HEK293T (cell line): ENCODE data around the gene C6orf15.
A peak's percentile ranks its signal among the peaks of the same experiment; 100 is the strongest.

Source experiments
- CTCF ChIA-PET: fragments of 350-600 bp; formaldehyde crosslinking; extraction: SDS; loops from one replicate; lab custom pipeline; 2021; ENCODE audit warnings: antibody characterized with exemption, inconsistent platforms; lab: Yijun Ruan, JAX
- POLR2A ChIA-PET: fragments of 350-600 bp; formaldehyde crosslinking; extraction: SDS; loops from one replicate; lab custom pipeline; 2020; ENCODE audit warnings: antibody characterized with exemption, inconsistent platforms; lab: Yijun Ruan, JAX
- DNase-seq: peaks from one replicate; pipeline ENCODE4 v3.0.0; 2012; ENCODE audit warnings: mixed read lengths; ENCODE audit errors: extremely low spot score
- ARNT ChIP-seq: fragments of 450-650 bp; IDR thresholded peaks from 2 replicates; pipeline ENCODE4 v1.6.1; 2017; ENCODE audit warnings: mild to moderate bottlenecking
- BHLHE40 ChIP-seq: fragments of 450-650 bp; IDR thresholded peaks from 2 replicates; pipeline ENCODE4 v1.6.1; 2016; ENCODE audit warnings: mild to moderate bottlenecking, moderate library complexity, borderline replicate concordance
- CTBP1 ChIP-seq: fragments of 450-650 bp; IDR thresholded peaks from 2 replicates; pipeline ENCODE4 v1.6.1; 2016; ENCODE audit warnings: borderline replicate concordance
- ELF4 ChIP-seq: fragments of 450-650 bp; IDR thresholded peaks from 2 replicates; pipeline ENCODE4 v1.6.1; 2017; ENCODE audit warnings: antibody characterized with exemption
- FOXA1 ChIP-seq: fragments of 450-650 bp; IDR thresholded peaks from 2 replicates; pipeline ENCODE4 v1.6.1; 2016; ENCODE audit warnings: mild to moderate bottlenecking
- FOXK2 ChIP-seq: fragments of 450-650 bp; IDR thresholded peaks from 2 replicates; pipeline ENCODE4 v1.6.1; 2016; ENCODE audit warnings: mild to moderate bottlenecking
- FOXM1 ChIP-seq: fragments of 450-650 bp; IDR thresholded peaks from 2 replicates; pipeline ENCODE4 v1.6.1; 2017; ENCODE audit warnings: mild to moderate bottlenecking, borderline replicate concordance
- HDGF ChIP-seq: fragments of 450-650 bp; IDR thresholded peaks from 2 replicates; pipeline ENCODE4 v1.6.1; 2017; ENCODE audit warnings: antibody characterized with exemption, borderline replicate concordance
- L3MBTL2 ChIP-seq: fragments of 450-650 bp; conservative IDR thresholded peaks from 2 replicates; pipeline ENCODE4 v1.6.1; 2016; ENCODE audit warnings: mild to moderate bottlenecking
- LEF1 ChIP-seq: fragments of 450-650 bp; IDR thresholded peaks from 2 replicates; pipeline ENCODE4 v1.6.1; 2017; ENCODE audit warnings: mild to moderate bottlenecking, borderline replicate concordance
- NFRKB ChIP-seq: fragments of 450-650 bp; IDR thresholded peaks from 2 replicates; pipeline ENCODE4 v1.6.1; 2016; ENCODE audit warnings: mild to moderate bottlenecking, moderate library complexity
- SP1 ChIP-seq: fragments of 450-650 bp; IDR thresholded peaks from 2 replicates; pipeline ENCODE4 v1.6.1; 2017
- SUZ12 ChIP-seq: fragments of 450-650 bp; IDR thresholded peaks from 2 replicates; pipeline ENCODE4 v1.6.1; 2016; ENCODE audit warnings: mild to moderate bottlenecking
- TARDBP ChIP-seq: fragments of 450-650 bp; IDR thresholded peaks from 2 replicates; pipeline ENCODE4 v1.6.1; 2016
- ZNF384 ChIP-seq: fragments of 450-650 bp; IDR thresholded peaks from 2 replicates; pipeline ENCODE4 v1.6.1; 2016
- TF ChIP-seq, protein P1 (sequence below): fragments of 450-650 bp; IDR thresholded peaks from 2 replicates; pipeline ENCODE4 v1.6.1; 2016

Gene C6orf15

GRCh38 chr6:31157513-31158139 is 45.3 kb upstream of the C6orf15 start, which contains the start of gene CCHCR1:
Gene CCHCR1, minus strand, starts transcription at chr6:31157802. Its CDS starts 202 bp downstream, at chr6:31157600.
- ChIA-PET POLR2A (interaction anchor here (0.9 to 2.4 kb wide), 12 partner anchors 8 to 240 kb away, joined by 3 to 14 read pairs (median 5); partner anchors contain the start of gene PSORS1C2), CTCF (no interaction called here)
- TF ChIP-seq HDGF (no peak), NFRKB (no peak), ARNT (no peak), ZNF384 (no peak), L3MBTL2 (no peak), TARDBP (no peak), ELF4 (no peak)
- TF ChIP-seq, protein P1, sequence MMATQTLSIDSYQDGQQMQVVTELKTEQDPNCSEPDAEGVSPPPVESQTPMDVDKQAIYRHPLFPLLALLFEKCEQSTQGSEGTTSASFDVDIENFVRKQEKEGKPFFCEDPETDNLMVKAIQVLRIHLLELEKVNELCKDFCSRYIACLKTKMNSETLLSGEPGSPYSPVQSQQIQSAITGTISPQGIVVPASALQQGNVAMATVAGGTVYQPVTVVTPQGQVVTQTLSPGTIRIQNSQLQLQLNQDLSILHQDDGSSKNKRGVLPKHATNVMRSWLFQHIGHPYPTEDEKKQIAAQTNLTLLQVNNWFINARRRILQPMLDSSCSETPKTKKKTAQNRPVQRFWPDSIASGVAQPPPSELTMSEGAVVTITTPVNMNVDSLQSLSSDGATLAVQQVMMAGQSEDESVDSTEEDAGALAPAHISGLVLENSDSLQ = no peak
- DNase-seq = peak; percentile 20

DNA sequence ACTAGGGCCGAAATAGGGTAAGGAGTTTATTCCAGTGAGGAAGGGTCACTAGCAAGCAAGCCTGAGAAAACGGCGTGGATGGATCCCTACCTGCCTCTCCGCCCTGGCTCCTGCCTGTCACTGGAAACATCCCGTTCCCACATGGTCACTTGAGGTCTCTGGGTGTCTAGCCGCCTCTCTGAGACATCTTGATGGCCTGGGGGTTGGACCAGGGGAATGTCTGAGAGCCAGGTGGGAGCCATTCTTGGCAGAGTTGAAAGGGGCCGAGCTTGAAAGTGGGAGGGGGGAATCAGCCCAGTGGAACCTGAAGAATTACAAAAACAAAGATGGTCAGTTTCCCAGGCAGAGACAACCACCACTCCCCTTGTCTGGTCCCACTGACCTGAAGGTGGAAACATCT is 44.3 kb upstream of the C6orf15 start:
- TF ChIP-seq LEF1 = no peak
- no peak for TF ChIP-seq HDGF
- TF ChIP-seq ELF4 = no peak
- TF ChIP-seq SP1 = no peak
- DNase-seq = no peak
- ChIA-PET POLR2A (interaction anchor here (0.9 to 1.8 kb wide), 4 partner anchors 9 to 41 kb away, joined by 3 to 6 read pairs (median 4); no protein-coding TSS in a partner anchor), CTCF (interaction anchor here (0.6 to 0.8 kb wide), 2 partner anchors 19 to 21 kb away, joined by 3 to 4 read pairs; no protein-coding TSS in a partner anchor)

DNA sequence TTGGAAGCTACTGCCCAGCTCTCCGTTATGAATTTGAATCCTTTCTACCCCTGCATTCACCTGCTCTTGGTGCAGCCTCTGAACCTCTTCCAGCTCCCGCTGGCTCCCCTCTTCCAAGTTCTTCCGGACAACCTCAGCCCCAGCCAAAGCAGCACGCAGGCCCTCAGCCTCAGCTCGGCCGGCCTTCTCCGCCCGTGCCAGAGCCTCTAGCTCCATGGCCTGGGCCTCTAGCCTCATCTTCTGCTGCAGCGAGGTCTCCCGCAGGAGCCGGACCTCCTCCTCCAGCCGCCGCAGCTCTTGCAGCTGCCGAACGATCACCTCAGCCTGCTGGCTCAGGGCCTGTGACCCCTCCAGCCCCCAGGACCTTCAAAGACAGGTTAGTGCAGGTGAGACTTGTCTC is 42.1 kb upstream of the C6orf15 start:
- DNase-seq = no peak
- ChIA-PET POLR2A (no interaction called here), CTCF (interaction anchor here (0.6 kb wide), 1 partner anchor 1002 kb away, joined by 3 read pairs; no protein-coding TSS in a partner anchor)
- TF ChIP-seq TARDBP (no peak), FOXK2 (no peak), BHLHE40 (no peak), ARNT (no peak), LEF1 (no peak), FOXA1 (no peak)
- TF ChIP-seq, protein P1 = no peak

DNA sequence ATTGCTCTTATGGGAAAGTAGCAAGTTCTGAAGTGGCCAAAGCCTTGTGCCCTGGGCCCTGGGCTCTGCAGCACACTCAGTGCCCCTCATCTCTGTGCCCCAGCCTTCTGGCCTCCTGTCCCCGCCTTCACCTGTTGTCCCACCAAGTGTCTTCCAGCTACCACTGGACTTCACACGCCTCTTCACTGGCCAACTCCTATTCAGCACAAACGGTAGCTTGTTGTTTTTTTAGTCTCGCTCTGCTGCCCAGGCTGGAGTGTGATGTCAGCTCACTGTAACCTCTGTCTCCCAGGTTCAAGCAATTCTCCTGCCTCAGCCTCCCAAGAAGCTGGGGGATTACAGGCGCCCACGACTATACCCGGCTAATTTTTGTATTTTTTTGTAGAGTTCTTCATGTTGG is 40.4 kb upstream of the C6orf15 start:
- TF ChIP-seq ARNT = no peak
- TF ChIP-seq HDGF = no peak
- no peak for TF ChIP-seq FOXA1
- TF ChIP-seq TARDBP = no peak
- no peak for TF ChIP-seq LEF1
- TF ChIP-seq SP1 = no peak
- TF ChIP-seq ELF4 = no peak
- TF ChIP-seq NFRKB = no peak
- TF ChIP-seq, protein P1 = no peak
- TF ChIP-seq L3MBTL2 = no peak
- TF ChIP-seq BHLHE40 = no peak
- TF ChIP-seq CTBP1 = no peak
- POLR2A ChIA-PET = interaction anchor here (0.8 to 1.3 kb wide), 3 partner anchors 12 to 41 kb away, joined by 3 to 6 read pairs (median 4); no protein-coding TSS in a partner anchor
- CTCF ChIA-PET = interaction anchor here (0.8 kb wide), 1 partner anchor 26 kb away, joined by 3 read pairs; no protein-coding TSS in a partner anchor
- DNase-seq = no peak

DNA sequence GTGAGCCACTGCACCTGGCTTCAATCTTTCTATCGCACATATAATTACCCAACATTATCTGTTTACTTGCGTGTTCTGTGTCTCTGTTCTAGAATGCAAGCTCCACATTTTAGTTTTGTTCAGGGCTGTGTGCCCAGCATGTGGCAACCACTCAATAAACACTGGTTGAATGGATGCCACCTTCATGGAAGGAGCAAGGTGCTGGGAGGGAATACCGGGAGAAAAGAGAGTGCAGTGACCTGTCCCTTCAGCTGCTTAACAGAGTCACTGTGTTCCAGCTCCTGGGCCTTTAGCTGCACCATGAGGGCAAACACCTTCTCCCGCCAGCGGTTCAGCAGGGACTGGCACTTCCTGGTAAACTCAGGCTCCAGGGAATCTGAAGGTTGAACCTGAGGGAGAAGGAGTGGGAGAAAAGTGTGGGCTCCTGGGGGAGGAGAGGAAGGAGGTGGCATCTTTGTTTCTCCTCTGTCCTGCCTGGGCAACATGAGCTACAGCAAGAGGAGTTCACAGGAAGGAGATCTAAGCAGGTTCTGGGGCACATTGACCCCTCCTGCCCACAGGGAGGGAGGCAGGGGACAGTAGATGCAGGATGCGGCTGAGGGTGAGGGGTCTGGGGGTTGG is 37.6 kb upstream of the C6orf15 start:
- TF ChIP-seq SUZ12 (no peak), BHLHE40 (no peak), FOXM1 (no peak), ARNT (no peak), FOXK2 (no peak), ZNF384 (no peak), NFRKB (no peak), HDGF (no peak), ELF4 (no peak)
- POLR2A ChIA-PET = interaction anchor here (1.4 kb wide), 1 partner anchor 9 kb away, joined by 4 read pairs; the partner anchor contains the start of gene TCF19
- CTCF ChIA-PET = interaction anchor here (0.6 kb wide), 1 partner anchor 17 kb away, joined by 4 read pairs; no protein-coding TSS in a partner anchor
- no peak for DNase-seq

DNA sequence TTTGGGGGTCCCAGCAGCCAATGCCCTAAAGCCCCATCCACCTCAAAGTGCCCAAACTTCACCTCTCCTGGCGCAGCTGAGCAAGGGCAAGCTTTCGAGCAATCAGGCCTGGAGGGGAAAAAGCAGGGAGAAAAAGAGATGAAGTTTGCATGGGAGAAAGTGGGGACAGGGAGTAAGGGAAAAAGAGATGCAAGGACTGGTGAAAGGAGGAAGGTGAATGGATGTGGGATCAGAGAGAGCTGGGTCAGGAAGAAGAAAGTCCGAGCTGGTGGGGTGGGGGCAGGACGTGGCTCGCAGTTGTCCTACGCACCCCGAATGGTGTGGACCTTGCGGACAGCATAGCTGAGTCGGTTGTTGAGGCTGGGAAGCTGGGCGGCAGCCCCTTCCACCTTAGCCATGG is 33.0 kb upstream of the C6orf15 start:
- TF ChIP-seq NFRKB (no peak), ARNT (no peak), ELF4 (no peak), BHLHE40 (no peak), TARDBP (no peak), FOXK2 (no peak), SUZ12 (no peak), HDGF (no peak), LEF1 (no peak), L3MBTL2 (no peak), ZNF384 (no peak), CTBP1 (no peak), SP1 (no peak)
- TF ChIP-seq, protein P1 = no peak
- no peak for DNase-seq
- CTCF ChIA-PET = no interaction called here
- POLR2A ChIA-PET = interaction anchor here (0.8 to 2.9 kb wide), 4 partner anchors 10 to 22 kb away, joined by 3 to 14 read pairs (median 4); partner anchors contain the start of genes CCHCR1 and TCF19
